DND-41 (cell line): ENCODE results near the gene HDDC3.

Experiments
- ATAC-seq: fragments of 200-7000 bp; cut with Tn5 transposase; 3 replicates; pipeline ENCODE4 v1.9.1; 2021; ENCODE audit warnings: low read depth; ENCODE audit not compliant: insufficient read depth
- DNase-seq: peaks from one replicate; pipeline ENCODE4 v3.0.0-alpha.2; 2020
- H2AFZ ChIP-seq: 2 replicates; pipeline ENCODE4 v1.6.0; 2012; ENCODE audit warnings: low read depth, low read length
- H3K27ac ChIP-seq: 2 replicates; pipeline ENCODE4 v1.5.1; 2012; ENCODE audit warnings: low read length, inconsistent platforms
- H3K27me3 ChIP-seq: fragments of 200-600 bp; sonication (generic); 2 replicates; pipeline ENCODE4 v1.6.0; 2012; ENCODE audit warnings: low read length, mild to moderate bottlenecking, inconsistent platforms; ENCODE audit not compliant: insufficient read depth, poor library complexity
- H3K36me3 ChIP-seq: 2 replicates; pipeline ENCODE4 v1.5.1; 2012; ENCODE audit warnings: low read length, inconsistent platforms; ENCODE audit not compliant: insufficient read depth
- H3K4me1 ChIP-seq: 2 replicates; pipeline ENCODE4 v1.5.1; 2012; ENCODE audit warnings: mild to moderate bottlenecking, low read length; ENCODE audit not compliant: insufficient read depth
- H3K4me2 ChIP-seq: 2 replicates; pipeline ENCODE4 v1.6.0; 2012; ENCODE audit warnings: mild to moderate bottlenecking, moderate library complexity, low read length, inconsistent platforms; ENCODE audit not compliant: insufficient read depth
- H3K4me3 ChIP-seq, 2 experiments: fragments of 200-600 bp in 1 of 2; shearing (Covaris generic) in 1 of 2; 2 replicates each; pipeline ENCODE4 v1.5.1; 2012 to 2016; ENCODE audit warnings: inconsistent platforms in 2 of 2, low read length in 2 of 2, mild to moderate bottlenecking in 2 of 2, low read depth in 1 of 2, moderate library complexity in 1 of 2
- H3K79me2 ChIP-seq: 2 replicates; pipeline ENCODE4 v1.6.0; 2012; ENCODE audit warnings: low read length, inconsistent platforms; ENCODE audit not compliant: insufficient read depth
- H3K9ac ChIP-seq: 2 replicates; pipeline ENCODE4 v1.6.0; 2012; ENCODE audit warnings: low read depth, mild to moderate bottlenecking, inconsistent platforms, low read length, moderate library complexity
- H3K9me3 ChIP-seq: 2 replicates; pipeline ENCODE4 v1.5.1; 2012; ENCODE audit warnings: low read length, moderate library complexity, mild to moderate bottlenecking, inconsistent platforms; ENCODE audit not compliant: insufficient read depth, severe bottlenecking
- H4K20me1 ChIP-seq: 2 replicates; pipeline ENCODE4 v1.6.0; 2012; ENCODE audit warnings: low read length; ENCODE audit not compliant: insufficient read depth
- EZH2 ChIP-seq: IDR thresholded peaks from 3 replicates; pipeline ENCODE4 v1.6.1; 2012; ENCODE audit warnings: borderline replicate concordance, low read depth, mild to moderate bottlenecking, moderate library complexity, low read length, inconsistent platforms; ENCODE audit not compliant: severe bottlenecking
- TF ChIP-seq, protein P1 (sequence below): IDR thresholded peaks from 2 replicates; pipeline ENCODE4 v1.5.1; 2012; ENCODE audit warnings: borderline replicate concordance, low read length, moderate library complexity, mild to moderate bottlenecking; ENCODE audit not compliant: poor library complexity, severe bottlenecking; ENCODE audit errors: extremely low read depth

Gene HDDC3

DNA sequence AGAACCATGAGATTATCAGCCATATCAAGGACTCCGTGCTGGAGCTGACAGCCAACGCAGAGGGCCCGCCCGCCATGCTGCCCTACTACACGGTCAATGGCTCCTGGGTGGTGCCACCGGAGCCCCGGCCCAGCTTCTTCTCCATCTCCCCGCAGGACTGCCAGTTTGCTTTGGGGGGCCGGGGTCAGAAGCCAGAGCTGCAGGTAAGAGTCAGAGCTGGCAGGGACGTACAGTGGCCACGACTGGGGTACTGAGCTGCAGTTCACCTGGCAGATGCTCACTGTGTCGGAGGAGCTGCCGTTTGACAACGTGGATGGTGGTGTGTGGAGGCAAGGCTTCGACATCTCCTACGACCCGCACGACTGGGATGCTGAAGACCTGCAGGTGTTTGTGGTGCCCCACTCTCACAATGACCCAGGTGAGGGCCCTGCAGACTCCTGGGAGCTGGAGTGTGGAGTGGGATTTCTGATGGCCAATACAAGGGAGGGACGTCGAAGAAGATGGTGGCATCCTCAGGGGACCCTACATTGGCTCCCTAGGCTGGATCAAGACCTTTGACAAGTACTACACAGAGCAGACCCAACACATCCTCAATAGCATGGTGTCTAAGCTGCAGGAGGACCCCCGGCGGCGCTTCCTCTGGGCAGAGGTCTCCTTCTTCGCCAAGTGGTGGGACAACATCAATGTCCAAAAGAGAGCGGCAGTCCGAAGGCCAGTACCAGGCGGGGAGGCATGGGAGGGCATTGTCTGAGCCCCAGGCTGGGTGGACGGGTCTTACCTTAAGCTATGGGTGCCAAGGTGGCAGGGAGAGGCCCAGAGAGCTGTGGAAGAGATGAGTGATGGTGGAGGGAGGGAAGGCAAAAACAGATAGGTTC, 26.8 kb downstream of the HDDC3 start:
- Histone ChIP-seq H3K27ac (no peak overlapping the region), H3K4me2 (no peak overlapping the region), H3K79me2 (peaks cover 15% of the 10 kb centered on the region), H3K9me3 (no peaks in the 10 kb centered on the region), H3K9ac (no peak overlapping the region), H4K20me1 (peaks cover 6% of the 10 kb centered on the region), H3K36me3 (peaks cover 48% of the 10 kb centered on the region), H3K4me3 (no peak overlapping the region), H3K27me3 (no peaks in the 10 kb centered on the region), H3K4me1 (peaks cover 27% of the 10 kb centered on the region), H2AFZ (no peak overlapping the region)
- ATAC-seq = no peak
- DNase-seq = no peak
- no peak for TF ChIP-seq EZH2
- TF ChIP-seq, protein P1, sequence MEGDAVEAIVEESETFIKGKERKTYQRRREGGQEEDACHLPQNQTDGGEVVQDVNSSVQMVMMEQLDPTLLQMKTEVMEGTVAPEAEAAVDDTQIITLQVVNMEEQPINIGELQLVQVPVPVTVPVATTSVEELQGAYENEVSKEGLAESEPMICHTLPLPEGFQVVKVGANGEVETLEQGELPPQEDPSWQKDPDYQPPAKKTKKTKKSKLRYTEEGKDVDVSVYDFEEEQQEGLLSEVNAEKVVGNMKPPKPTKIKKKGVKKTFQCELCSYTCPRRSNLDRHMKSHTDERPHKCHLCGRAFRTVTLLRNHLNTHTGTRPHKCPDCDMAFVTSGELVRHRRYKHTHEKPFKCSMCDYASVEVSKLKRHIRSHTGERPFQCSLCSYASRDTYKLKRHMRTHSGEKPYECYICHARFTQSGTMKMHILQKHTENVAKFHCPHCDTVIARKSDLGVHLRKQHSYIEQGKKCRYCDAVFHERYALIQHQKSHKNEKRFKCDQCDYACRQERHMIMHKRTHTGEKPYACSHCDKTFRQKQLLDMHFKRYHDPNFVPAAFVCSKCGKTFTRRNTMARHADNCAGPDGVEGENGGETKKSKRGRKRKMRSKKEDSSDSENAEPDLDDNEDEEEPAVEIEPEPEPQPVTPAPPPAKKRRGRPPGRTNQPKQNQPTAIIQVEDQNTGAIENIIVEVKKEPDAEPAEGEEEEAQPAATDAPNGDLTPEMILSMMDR = no peak

DNA sequence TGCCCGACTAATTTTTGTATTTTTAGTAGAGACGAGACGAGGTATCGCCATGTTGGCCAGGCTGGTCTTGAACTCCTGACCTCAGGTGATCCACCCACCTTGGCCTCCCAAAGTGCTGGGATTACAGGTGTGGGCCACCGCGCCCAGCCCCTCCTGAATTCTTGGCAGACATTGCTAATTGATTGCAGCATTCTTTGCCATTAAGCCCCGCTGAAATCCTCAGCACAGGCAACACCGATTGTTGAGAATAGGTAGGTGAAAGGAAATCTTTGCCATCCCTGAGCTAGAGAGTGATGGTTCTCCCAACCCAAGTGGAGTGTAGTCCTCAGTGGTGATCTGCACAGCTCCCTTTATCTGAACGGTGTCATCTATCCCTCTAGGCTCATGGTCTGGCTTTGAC, 27.6 kb downstream of the HDDC3 start:
- Histone ChIP-seq H3K4me1 (peaks cover 27% of the 10 kb centered on the region), H3K79me2 (peaks cover 15% of the 10 kb centered on the region), H3K4me3 (no peak overlapping the region), H3K27me3 (no peaks in the 10 kb centered on the region), H3K27ac (no peak overlapping the region), H3K4me2 (no peak overlapping the region), H2AFZ (no peak overlapping the region), H3K36me3 (peaks cover 40% of the 10 kb centered on the region), H4K20me1 (peaks cover 6% of the 10 kb centered on the region), H3K9me3 (no peaks in the 10 kb centered on the region), H3K9ac (no peak overlapping the region)
- no peak for DNase-seq
- no peak for ATAC-seq
- TF ChIP-seq EZH2 = no peak
- TF ChIP-seq, protein P1 = no peak

GRCh38 chr15:90903733-90904536, 28.4 kb downstream of the HDDC3 start:
- Histone ChIP-seq H3K4me3 (peak overlapping the region; percentile 71 to 89; a peak in 3 of 4 replicates), H3K27ac (peak overlapping the region; percentile 80), H3K27me3 (no peaks in the 10 kb centered on the region), H2AFZ (peak overlapping the region; percentile 86), H3K36me3 (peaks cover 39% of the 10 kb centered on the region), H3K79me2 (peaks cover 15% of the 10 kb centered on the region), H3K4me1 (peaks cover 27% of the 10 kb centered on the region), H3K9me3 (no peaks in the 10 kb centered on the region), H3K9ac (peak overlapping the region; percentile 92), H3K4me2 (peak overlapping the region; percentile 80), H4K20me1 (peaks cover 6% of the 10 kb centered on the region)
- no peak for DNase-seq
- ATAC-seq = no peak
- no peak for TF ChIP-seq EZH2
- TF ChIP-seq, protein P1 = no peak
